HG03025 (cell line): ENCODE data around the gene GNB1.
"Not testable (repeated sequence)": the region's sequence is repeated elsewhere in the genome, so short reads cannot be mapped to it uniquely, and the experiment has no call there.

Experiments
- ATAC-seq: cut with Tn5 transposase; IDR thresholded peaks from one replicate; pipeline ENCODE4 v1.9.1; 2021; ENCODE audit warnings: mild to moderate bottlenecking, moderate library complexity; ENCODE audit not compliant: unreplicated experiment, low FRiP score

The GNB1 gene

DNA sequence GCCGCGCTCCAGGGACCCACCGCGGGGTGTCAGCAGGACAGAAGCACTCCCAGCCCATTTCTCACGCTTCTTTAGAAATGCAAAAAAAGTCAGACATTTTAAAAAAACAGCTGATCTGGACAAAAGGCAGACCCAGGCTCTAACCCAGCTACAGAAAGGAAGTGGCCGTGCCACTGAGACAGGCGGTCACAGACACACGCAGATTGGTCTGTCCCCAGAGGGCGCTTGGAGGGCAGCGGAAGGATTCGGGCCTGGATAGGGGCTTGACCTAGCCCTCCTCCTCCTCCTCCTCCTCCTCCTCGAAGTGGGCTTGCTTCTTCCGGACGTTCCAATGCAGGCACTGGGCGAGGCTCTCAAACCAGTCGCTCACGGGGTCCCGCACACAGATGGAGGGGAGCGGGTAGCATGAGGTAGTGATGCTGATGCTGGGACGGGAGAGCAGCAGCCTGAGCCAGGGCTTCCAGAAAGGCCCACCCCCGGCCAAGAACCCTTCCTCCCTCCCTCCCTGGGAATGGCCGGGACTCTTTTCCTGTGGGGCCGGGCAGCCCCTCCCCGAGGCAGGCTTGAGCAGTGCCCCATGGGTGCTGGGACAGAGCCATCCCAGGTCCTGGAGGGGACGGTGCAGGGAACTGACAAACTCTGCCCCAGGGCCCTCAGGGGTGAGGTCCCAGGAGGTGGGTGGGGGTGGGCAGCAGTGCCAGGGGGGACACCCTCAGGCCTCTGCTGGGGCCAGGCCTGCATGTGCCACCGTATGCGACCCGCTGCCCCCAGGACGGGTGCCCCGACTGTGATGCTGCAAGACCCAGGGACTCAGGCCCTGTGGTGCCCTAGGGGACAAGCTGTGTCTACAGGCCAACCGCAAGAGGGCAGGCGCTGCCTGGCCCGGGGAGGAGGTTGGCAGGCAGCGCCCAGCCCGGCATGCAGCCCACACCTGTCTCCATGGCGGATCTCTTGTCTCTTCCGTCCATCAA lies 138.0 kb downstream of the GNB1 start:
- ATAC-seq: no peak

DNA sequence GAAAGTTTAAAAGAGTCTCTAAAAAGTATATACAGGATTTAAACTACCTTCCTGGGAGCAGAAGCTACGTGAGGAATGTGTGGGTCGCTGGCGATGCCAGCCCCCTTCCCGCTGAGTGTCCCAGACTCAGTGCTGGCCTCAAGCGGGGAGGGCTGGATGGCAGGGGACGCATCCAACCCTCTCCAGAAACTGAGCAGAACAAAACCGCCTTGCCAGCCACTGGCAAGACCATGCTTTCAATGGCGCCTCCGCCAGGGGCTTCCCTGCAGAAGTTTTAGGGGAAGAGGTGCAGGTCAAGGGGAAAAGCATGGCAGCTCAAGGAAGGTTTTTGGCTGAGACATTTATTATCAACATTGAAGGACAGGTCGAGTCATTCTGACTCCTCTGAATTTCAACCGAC lies 138.7 kb downstream of the GNB1 start:
- ATAC-seq: no peak

DNA sequence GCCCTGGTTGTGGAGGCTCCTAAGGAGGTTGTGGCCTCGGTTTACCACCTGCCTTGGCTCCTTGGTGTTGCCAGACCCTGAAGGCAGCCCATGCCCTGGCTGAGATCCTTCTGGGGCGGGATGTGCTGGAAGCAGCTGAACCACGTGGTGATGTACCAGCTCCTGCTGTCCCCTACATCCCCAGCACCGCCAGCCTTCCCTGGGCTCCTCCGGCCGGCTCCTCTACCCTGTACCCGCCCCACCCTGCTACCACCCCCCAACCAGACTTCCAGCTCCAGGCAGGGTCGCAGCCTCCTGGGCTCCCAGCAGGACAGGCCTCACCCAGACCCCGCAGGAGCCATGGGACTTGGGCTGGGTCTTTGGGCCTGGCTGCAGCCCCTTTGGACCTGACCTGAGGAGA lies 140.9 kb downstream of the GNB1 start:
- not testable (repeated sequence) for ATAC-seq

DNA sequence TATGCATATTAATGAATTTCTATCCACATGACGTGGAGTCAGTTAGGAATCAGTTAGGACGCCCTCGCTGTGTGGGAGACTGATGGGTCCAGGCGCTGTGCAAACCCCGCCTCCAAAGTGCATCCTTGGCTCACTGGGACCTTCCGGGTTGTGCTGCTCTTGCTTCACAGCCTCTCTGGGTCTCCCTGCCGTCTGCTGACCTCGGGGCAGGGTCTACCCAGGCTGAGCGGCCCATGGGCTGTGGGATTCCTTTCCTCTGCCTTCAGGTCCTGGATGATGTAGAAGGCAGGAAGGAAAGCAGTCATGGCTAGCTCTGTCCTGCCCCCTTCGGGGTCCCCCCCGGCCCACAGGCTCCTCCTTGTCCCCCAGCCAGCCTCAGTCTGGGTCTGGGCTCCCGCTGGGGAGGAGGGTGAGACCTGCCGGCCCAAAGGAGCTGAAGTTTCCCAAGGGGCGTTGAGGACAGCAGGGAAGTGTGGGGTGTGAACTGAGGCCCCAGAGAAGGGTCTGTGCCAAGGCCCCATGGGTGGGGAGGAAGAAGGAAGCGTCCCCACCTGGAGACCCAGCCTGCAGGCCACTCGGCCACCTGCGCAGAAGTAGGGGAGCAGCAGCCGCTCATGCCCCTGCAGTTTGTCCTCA lies 142.1 kb downstream of the GNB1 start:
- ATAC-seq: no peak

DNA sequence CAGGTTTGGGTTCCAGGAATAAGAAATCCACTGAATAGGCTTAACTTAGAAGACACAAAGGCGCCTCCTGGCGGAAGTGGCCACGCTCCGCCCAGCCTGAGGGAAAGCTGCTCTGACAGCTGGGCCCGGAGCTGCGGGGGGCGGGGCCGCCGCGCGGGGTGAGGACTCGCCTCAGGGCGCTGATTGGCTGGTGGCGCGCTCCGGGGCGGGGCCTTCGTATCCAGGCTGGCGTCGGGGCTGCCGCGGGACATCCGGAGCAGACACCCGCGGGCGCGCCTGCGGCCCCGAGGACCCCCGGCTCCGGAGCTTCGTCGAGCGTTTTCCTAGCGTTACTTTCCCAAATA lies 144.3 kb downstream of the GNB1 start:
- peak; percentile 72 for ATAC-seq

DNA sequence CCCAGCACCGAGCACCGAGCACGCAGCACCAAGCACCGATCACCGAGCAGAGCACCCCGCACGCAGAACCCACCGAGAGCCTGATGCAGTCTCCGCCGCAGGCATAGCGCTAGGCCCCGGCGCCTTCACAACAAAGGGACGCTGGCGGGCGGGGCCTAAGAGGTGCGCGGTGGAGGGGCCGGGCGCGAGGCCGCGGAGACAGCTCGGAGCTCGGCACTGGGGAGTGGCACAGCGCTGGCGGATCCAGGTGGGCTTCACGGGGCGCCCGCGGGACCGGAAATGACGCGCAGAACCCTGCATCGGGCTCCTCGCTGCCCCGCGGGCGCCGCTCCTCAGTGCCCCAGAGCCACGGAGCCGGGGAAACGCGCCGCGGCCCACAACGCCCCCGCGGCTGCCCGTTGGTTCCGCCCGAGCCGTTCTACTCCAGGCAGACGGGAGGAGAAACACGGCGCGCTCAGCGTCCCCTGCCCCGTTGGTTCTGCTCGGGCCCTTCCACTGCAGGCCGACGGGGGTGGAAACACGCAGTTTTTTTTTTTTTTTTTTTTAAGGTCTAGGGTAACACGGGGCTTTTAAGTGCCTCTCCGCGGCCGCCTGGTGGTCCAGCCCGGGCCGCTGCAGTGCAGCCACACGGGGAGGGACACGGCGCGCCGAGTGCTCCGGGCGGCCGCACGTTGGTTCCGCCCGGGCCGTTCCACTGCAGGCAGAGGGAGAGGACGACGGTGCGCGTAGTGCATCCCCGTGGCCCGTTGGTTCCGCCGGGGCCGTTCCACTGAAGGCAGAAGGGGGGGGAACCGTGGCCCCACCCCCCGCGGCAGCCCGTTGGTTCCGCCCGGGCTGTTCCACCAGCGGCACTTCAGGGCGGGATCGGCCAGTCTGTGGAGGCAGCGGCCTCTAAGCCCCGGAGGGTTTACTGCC lies 145.0 kb downstream of the GNB1 start:
- peak; percentile 70 for ATAC-seq

DNA sequence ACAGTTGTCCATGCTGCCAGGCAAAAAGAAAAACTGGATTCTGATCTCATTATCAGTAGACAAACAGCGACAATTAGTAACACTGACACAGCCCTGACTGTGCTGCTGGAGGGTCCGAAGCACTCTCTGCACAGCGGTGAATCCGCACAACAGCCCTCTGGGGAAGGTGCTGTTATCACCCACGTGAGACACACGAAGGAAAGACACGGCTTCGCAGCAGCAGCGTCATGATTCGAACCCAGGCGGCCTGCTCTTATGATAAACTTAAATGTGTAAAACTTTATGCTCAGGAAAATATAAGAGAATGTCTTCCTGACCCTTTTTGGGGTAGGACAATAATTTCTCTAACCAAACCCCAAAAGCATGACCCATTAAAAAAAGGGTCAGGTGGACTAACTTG lies 148.4 kb downstream of the GNB1 start:
- ATAC-seq: not testable (repeated sequence)

DNA sequence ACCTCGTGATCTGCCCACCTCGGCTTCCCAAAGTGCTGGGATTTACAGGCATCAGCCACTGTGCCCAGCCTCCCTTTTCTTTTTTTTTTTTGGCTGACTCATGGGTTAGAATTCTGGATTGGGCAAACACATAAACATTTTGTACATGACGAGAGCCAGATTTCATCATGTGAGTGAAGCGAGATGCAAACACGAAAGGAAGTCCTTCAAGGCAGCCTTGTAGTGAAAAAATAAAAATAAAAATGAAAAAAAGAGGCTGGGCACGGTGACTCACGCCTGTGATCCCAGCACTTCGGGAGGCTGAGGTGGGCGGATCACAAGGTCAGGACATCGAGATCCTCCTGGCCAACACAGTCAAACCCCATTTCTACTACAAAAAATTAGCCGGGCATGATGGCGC lies 149.9 kb downstream of the GNB1 start:
- ATAC-seq: not testable (repeated sequence)

DNA sequence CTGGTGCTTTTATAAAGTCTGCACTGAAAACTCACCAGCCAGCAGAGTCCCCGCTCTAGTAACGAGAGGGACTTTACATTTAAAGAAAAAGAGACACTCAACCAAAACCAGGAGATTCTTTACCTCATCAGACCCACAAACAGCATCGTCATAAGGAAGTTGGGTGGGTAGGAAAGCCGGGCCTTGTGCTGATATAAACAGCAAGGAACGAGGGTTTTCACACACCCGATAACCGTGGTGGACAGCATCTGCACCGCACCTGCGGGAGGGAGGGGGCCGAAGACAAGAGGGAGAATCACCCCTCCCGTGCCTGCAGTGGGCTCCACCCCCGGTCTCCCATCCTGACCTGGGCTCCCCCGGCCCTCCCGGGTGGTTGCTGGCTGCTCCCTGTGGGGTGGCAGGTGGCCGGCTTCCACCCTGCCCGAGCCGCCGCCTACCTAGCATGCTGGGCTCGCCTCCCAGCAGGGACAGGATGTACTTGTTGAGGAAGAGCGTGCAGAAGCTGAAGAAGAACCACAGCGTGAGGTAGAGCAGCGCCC lies 152.0 kb downstream of the GNB1 start:
- ATAC-seq: not testable (repeated sequence)

DNA sequence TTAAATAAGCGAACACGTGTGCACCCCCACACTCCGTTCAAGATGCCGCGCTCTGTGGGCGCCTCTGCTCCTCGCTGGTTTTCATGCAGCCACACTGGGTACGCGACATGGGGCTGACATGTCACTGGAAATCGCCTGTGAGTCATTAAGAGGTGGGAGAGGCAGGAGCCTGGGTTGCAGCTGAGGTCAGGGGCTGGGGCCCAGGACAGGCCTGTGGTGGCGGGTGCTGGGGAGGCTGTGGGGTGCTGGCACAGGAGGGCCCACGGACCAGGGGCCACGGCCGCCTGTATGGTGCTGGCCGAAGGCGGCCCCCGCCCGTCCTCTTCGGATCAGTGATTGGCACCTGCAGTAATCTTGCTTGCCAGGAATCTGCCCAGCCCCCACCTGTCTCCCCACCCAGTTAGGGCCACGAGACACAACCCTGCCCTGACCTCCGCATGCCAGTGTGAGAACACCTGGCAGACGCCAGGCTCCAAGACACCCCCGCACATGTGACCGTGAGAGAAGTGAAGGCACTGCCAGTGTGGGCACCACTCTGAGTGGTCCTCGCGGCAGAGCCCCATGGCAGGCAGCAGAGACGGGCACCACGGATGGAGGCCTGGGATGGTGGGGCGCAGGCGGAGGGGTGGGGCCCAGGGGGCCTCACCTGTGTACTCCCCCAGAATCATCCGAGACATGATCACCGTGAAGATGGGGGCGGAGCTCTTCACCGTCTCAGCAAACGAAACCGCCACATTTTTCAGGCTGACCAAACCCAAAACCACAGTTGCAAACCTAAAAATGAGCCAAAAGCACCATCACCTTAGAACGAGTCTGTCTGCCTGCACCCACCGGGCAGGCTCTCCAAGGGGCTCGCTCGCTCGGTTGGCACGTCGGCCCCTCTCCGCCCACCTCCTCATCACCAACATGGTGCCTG lies 153.0 kb downstream of the GNB1 start:
- ATAC-seq: not testable (repeated sequence)
